ENCODE measurements around the gene CKB. TPM values are rescaled to one million over a fixed set of nuclear protein-coding genes. Genes with fewer than 3 reads are reported as not detected.

The CKB gene
- total RNA-seq, 2 donors from 2014 or later = 602 to 920 TPM

GRCh38 chr14:103529383-103530365 lies 7.0 kb upstream of the CKB start:
- Histone ChIP-seq H3K9ac (ENCODE audit: extremely low read depth, low read length, poor library complexity, severe bottlenecking) (peak overlapping the region; percentile 47), H3K4me3 (ENCODE audit: low read length) (peak overlapping the region; percentile 87), H3K4me1 (ENCODE audit: control insufficient read depth, insufficient read depth, low read length) (peaks cover 18% of the 10 kb centered on the region), H3K36me3 (ENCODE audit: control insufficient read depth, insufficient read depth, low read length) (peaks cover 7% of the 10 kb centered on the region), H3K27ac (ENCODE audit: low read depth, low read length) (no peak overlapping the region), H3K27me3 (ENCODE audit: control insufficient read depth, insufficient read depth, low read length, poor library complexity, severe bottlenecking) (no peaks in the 10 kb centered on the region), H3K9me3 (ENCODE audit: control insufficient read depth, low read length) (no peaks in the 10 kb centered on the region)
- no peak for DNase-seq
- WGBS, 2 experiments (ENCODE audit: insufficient coverage in 1 of 2, insufficient read length in 1 of 2) = 53 to 66% methylated on average over 22 to 42 of the region's 42 CpGs
- Mint-ChIP-seq H3K36me3 (ENCODE audit: low read depth) (no peaks in the 10 kb centered on the region), H3K27ac (peak overlapping the region; percentile 90), H3K9me3 (no peaks in the 10 kb centered on the region), H3K4me3 (peak overlapping the region; percentile 82), H3K27me3 (ENCODE audit: insufficient read depth) (no peaks in the 10 kb centered on the region), H3K4me1 (peaks cover 27% of the 10 kb centered on the region)
- no peak for TF ChIP-seq CTCF (conservative IDR thresholded peaks at IDR 0.05)

- Histone ChIP-seq H3K36me3 (ENCODE audit: control insufficient read depth, insufficient read depth, low read length) (peaks cover 7% of the 10 kb centered on the region), H3K9ac (ENCODE audit: extremely low read depth, low read length, poor library complexity, severe bottlenecking) (peak within 1 kb of the TSS; percentile 85), H3K27ac (ENCODE audit: low read depth, low read length) (peak within 1 kb of the TSS; percentile 88), H3K4me3 (ENCODE audit: low read length) (peak within 1 kb of the TSS; percentile 87), H3K9me3 (ENCODE audit: control insufficient read depth, low read length) (no peaks in the 10 kb centered on the region), H3K4me1 (ENCODE audit: control insufficient read depth, insufficient read depth, low read length) (peaks cover 23% of the 10 kb centered on the region), H3K27me3 (ENCODE audit: control insufficient read depth, insufficient read depth, low read length, poor library complexity, severe bottlenecking) (peaks cover 4% of the 10 kb centered on the region)
- TF ChIP-seq CTCF (conservative IDR thresholded peaks at IDR 0.05) = no peak
- H3K4me3 Mint-ChIP-seq = peak within 1 kb of the TSS; percentile 82
- H3K9me3 Mint-ChIP-seq = no peaks in the 10 kb centered on the region
- H3K27ac Mint-ChIP-seq = peak within 1 kb of the TSS; percentile 98
- H3K36me3 Mint-ChIP-seq (ENCODE audit: low read depth) = no peaks in the 10 kb centered on the region
- peaks cover 8% of the 10 kb centered on the region for H3K27me3 Mint-ChIP-seq (ENCODE audit: insufficient read depth)
- H3K4me1 Mint-ChIP-seq = peaks cover 34% of the 10 kb centered on the region
- peak; percentile 95 for DNase-seq
- WGBS, 2 experiments (ENCODE audit: insufficient coverage in 1 of 2, insufficient read length in 1 of 2) = 6 to 13% methylated on average over 12 to 61 of the region's 70 CpGs
These were observed 6.2 kb upstream of the CKB start, which contains the start of gene TRMT61A for GRCh38 chr14:103528587-103529382. Gene TRMT61A (plus strand): TSS chr14:103529196. CDS start chr14:103529979, 783 bp downstream.

- peak overlapping the region; percentile 82 for H3K4me3 Mint-ChIP-seq
- Histone ChIP-seq H3K36me3 (ENCODE audit: control insufficient read depth, insufficient read depth, low read length) (peaks cover 7% of the 10 kb centered on the region), H3K9ac (ENCODE audit: extremely low read depth, low read length, poor library complexity, severe bottlenecking) (peak overlapping the region; percentile 85), H3K27me3 (ENCODE audit: control insufficient read depth, insufficient read depth, low read length, poor library complexity, severe bottlenecking) (peaks cover 10% of the 10 kb centered on the region), H3K4me1 (ENCODE audit: control insufficient read depth, insufficient read depth, low read length) (peaks cover 23% of the 10 kb centered on the region), H3K4me3 (ENCODE audit: low read length) (peak overlapping the region; percentile 85), H3K9me3 (ENCODE audit: control insufficient read depth, low read length) (no peaks in the 10 kb centered on the region), H3K27ac (ENCODE audit: low read depth, low read length) (peak overlapping the region; percentile 88)
- no peak for DNase-seq
- no peaks in the 10 kb centered on the region for H3K36me3 Mint-ChIP-seq (ENCODE audit: low read depth)
- WGBS, 2 experiments (ENCODE audit: insufficient coverage in 1 of 2, insufficient read length in 1 of 2) = 63 to 69% methylated on average over 5 to 10 of the region's 10 CpGs
- H3K27me3 Mint-ChIP-seq (ENCODE audit: insufficient read depth) = peaks cover 14% of the 10 kb centered on the region
- H3K4me1 Mint-ChIP-seq = peaks cover 39% of the 10 kb centered on the region
- TF ChIP-seq CTCF (conservative IDR thresholded peaks at IDR 0.05) = no peak
- H3K27ac Mint-ChIP-seq = peak overlapping the region; percentile 98
- no peaks in the 10 kb centered on the region for H3K9me3 Mint-ChIP-seq
These were observed 5.5 kb upstream of the CKB start for GRCh38 chr14:103528146-103528586.

All from endodermal cell (in vitro differentiated cells).